HL-60 (cell line): ENCODE measurements around the gene CCDC187.

Source experiments
- DNase-seq, 2 experiments: peaks; one replicate each; pipeline ENCODE4 v3.0.0-alpha.2; 2010 to 2020; ENCODE audit warnings: low read depth in 1 of 2, low spot score in 1 of 2
- H3K27ac ChIP-seq: fragments of 250-450 bp; sonication (Bioruptor Pico); replicated peaks from 2 replicates; pipeline ENCODE4 v1.5.1; 2020; ENCODE audit warnings: mild to moderate bottlenecking, moderate library complexity
- H3K27me3 ChIP-seq: fragments of 250-450 bp; sonication (Bioruptor Pico); 2 replicates; pipeline ENCODE4 v1.5.1; 2021; ENCODE audit warnings: mild to moderate bottlenecking, moderate library complexity; ENCODE audit not compliant: insufficient read depth, poor library complexity, severe bottlenecking
- H3K4me3 ChIP-seq: replicated peaks from 2 replicates; pipeline ENCODE4 v1.5.1; 2011; ENCODE audit warnings: mild to moderate bottlenecking, control low read depth, low read length; ENCODE audit not compliant: insufficient read depth
- GABPA ChIP-seq: IDR thresholded peaks from 2 replicates; pipeline ENCODE4 v1.6.1; 2012; ENCODE audit warnings: low read depth
- POLR2AphosphoS5 ChIP-seq: IDR thresholded peaks from 2 replicates; pipeline ENCODE4 v1.6.1; 2012; ENCODE audit warnings: low read depth
- SPI1 ChIP-seq: IDR thresholded peaks from 2 replicates; pipeline ENCODE4 v1.6.1; 2012; ENCODE audit warnings: low read depth, mild to moderate bottlenecking, borderline replicate concordance
- TF ChIP-seq, protein P1 (sequence below): IDR thresholded peaks from one replicate; pipeline ENCODE4 v1.5.1; 2011; ENCODE audit warnings: low read length, control low read depth, inconsistent platforms; ENCODE audit not compliant: insufficient read depth
- TF ChIP-seq, protein P2 (sequence below): IDR thresholded peaks from 2 replicates; pipeline ENCODE4 v1.6.1; 2012; ENCODE audit warnings: low read depth; ENCODE audit not compliant: insufficient replicate concordance

Gene CCDC187

DNA sequence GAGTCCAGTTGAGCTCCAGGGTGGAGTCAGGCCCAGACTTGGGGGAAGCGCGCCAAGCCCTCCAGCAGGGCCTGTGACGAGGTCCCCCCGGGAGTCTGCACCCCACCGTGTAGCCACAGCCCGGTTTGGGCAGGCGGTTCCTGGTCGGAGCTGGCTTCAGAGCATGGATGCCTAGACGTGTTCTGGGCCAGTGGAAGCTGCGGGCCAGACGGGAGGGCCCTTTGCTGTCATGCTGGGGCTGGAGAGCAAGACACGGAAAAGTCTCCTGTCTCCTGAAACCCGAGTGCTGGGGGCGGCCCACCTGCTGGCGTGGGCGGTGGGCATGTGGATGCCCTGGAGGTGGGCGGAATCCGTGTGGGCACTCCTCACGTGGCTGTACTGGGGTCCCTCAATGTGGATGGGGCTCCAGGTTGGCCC is 25.3 kb upstream of the CCDC187 start:
- Histone ChIP-seq H3K4me3 (no peak overlapping the region), H3K27ac (no peak overlapping the region), H3K27me3 (peaks cover 12% of the 10 kb centered on the region)
- TF ChIP-seq, protein P1, sequence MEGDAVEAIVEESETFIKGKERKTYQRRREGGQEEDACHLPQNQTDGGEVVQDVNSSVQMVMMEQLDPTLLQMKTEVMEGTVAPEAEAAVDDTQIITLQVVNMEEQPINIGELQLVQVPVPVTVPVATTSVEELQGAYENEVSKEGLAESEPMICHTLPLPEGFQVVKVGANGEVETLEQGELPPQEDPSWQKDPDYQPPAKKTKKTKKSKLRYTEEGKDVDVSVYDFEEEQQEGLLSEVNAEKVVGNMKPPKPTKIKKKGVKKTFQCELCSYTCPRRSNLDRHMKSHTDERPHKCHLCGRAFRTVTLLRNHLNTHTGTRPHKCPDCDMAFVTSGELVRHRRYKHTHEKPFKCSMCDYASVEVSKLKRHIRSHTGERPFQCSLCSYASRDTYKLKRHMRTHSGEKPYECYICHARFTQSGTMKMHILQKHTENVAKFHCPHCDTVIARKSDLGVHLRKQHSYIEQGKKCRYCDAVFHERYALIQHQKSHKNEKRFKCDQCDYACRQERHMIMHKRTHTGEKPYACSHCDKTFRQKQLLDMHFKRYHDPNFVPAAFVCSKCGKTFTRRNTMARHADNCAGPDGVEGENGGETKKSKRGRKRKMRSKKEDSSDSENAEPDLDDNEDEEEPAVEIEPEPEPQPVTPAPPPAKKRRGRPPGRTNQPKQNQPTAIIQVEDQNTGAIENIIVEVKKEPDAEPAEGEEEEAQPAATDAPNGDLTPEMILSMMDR = no peak
- TF ChIP-seq POLR2AphosphoS5 = no peak
- DNase-seq = no peak

DNA sequence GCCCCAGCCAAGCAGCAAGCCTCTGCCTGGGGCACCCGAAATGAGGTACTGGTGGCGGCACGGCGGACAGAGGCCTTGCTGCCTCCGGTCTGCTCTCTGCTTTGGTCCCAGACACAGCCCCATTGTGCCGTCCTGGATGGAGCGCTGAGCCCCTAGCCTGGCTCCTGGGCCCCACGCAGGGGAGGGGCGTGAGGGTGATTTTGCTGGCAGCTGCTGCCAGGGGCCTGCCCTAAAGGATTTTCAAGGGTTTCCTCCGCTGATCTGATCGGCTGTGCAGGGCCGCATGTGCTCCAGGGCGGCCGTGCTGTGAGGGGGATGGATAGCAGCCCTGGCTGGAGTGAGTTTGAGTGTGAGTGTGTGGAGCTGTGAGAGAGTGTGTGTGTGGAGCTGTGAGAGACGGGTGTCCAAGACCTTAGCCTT is 24.7 kb upstream of the CCDC187 start:
- Histone ChIP-seq H3K27ac (no peak overlapping the region), H3K27me3 (peaks cover 14% of the 10 kb centered on the region), H3K4me3 (no peak overlapping the region)
- DNase-seq = no peak
- TF ChIP-seq GABPA (no peak), SPI1 (no peak), POLR2AphosphoS5 (no peak)
- TF ChIP-seq, protein P1 = no peak
- TF ChIP-seq, protein P2, sequence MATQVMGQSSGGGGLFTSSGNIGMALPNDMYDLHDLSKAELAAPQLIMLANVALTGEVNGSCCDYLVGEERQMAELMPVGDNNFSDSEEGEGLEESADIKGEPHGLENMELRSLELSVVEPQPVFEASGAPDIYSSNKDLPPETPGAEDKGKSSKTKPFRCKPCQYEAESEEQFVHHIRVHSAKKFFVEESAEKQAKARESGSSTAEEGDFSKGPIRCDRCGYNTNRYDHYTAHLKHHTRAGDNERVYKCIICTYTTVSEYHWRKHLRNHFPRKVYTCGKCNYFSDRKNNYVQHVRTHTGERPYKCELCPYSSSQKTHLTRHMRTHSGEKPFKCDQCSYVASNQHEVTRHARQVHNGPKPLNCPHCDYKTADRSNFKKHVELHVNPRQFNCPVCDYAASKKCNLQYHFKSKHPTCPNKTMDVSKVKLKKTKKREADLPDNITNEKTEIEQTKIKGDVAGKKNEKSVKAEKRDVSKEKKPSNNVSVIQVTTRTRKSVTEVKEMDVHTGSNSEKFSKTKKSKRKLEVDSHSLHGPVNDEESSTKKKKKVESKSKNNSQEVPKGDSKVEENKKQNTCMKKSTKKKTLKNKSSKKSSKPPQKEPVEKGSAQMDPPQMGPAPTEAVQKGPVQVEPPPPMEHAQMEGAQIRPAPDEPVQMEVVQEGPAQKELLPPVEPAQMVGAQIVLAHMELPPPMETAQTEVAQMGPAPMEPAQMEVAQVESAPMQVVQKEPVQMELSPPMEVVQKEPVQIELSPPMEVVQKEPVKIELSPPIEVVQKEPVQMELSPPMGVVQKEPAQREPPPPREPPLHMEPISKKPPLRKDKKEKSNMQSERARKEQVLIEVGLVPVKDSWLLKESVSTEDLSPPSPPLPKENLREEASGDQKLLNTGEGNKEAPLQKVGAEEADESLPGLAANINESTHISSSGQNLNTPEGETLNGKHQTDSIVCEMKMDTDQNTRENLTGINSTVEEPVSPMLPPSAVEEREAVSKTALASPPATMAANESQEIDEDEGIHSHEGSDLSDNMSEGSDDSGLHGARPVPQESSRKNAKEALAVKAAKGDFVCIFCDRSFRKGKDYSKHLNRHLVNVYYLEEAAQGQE = no peak

DNA sequence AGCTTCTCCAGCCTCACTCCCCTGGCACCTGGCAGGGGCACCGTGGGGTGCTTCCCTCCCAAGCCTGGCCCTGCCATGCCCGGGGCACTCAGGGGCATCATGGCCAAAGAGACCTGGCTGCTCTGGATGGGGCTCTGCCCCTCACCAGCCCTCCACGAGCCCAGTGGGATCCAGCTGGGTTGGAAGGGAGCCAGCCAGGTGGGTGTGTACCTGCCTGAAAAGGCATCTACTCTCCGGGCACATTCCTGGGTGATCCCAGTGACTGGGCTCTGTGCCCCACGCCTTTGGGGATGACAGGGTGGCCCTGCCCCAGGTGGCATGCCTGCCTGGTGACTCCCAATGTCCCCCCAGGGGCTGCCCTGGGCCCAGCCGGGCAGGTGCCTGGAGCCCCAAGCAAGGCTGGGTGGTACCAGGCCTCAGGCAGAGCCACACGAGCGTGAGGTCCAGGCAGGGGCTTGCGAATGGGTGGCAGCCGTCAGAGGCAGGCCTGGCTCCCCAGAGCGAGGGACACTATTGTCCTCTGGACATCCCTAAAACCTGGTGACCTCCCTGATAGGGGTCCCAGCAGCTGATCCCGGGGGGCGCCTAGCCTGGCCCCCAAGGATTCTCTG is 24.2 kb upstream of the CCDC187 start:
- no peak for DNase-seq
- no peak overlapping the region for H3K4me3 ChIP-seq
- H3K27me3 ChIP-seq = peaks cover 14% of the 10 kb centered on the region
- TF ChIP-seq, protein P2 = no peak
- TF ChIP-seq POLR2AphosphoS5 (no peak), SPI1 (no peak), GABPA (no peak)
- TF ChIP-seq, protein P1 = no peak
- H3K27ac ChIP-seq = no peak overlapping the region
